ENCODE data around the gene TNNI3K. TPM values are rescaled to one million over a fixed set of nuclear protein-coding genes. Genes with fewer than 3 reads are reported as not detected.

The TNNI3K gene
- total RNA-seq, 1 donor from 2014 or later: not detected

GRCh38 chr1:74517599-74518051 is 282.4 kb downstream of the TNNI3K start:
- no peaks in the 10 kb centered on the region for H3K27me3 ChIP-seq
- intact Hi-C loops (cut with DNase I): no loop called here
- H3K36me3 ChIP-seq: no peaks in the 10 kb centered on the region
- no peak overlapping the region for H3K4me3 ChIP-seq
- no peaks in the 10 kb centered on the region for H3K4me1 ChIP-seq
- H3K9me3 ChIP-seq: no peaks in the 10 kb centered on the region
- H3K27ac ChIP-seq: no peak overlapping the region
- TF ChIP-seq CTCF (IDR thresholded peaks at IDR 0.05) (no peak), POLR2AphosphoS5 (IDR thresholded peaks at IDR 0.05; ENCODE audit: insufficient read depth in 1 of 2, low read depth in 1 of 2) (no peak), POLR2A (IDR thresholded peaks at IDR 0.05) (no peak)
- no peak for DNase-seq (ENCODE audit: extremely low spot score in 2 of 2)

GRCh38 chr1:74522148-74522547 is 287.0 kb downstream of the TNNI3K start:
- TF ChIP-seq POLR2AphosphoS5 (IDR thresholded peaks at IDR 0.05; ENCODE audit: insufficient read depth in 1 of 2, low read depth in 1 of 2) (no peak), POLR2A (IDR thresholded peaks at IDR 0.05) (no peak), CTCF (IDR thresholded peaks at IDR 0.05) (no peak)
- H3K36me3 ChIP-seq: no peaks in the 10 kb centered on the region
- no peak overlapping the region for H3K4me3 ChIP-seq
- H3K9me3 ChIP-seq: no peaks in the 10 kb centered on the region
- DNase-seq (ENCODE audit: extremely low spot score in 2 of 2): no peak
- no peak overlapping the region for H3K27ac ChIP-seq
- intact Hi-C loops (cut with DNase I): no loop called here
- no peaks in the 10 kb centered on the region for H3K27me3 ChIP-seq
- H3K4me1 ChIP-seq: no peaks in the 10 kb centered on the region

- no peak overlapping the region for H3K4me3 ChIP-seq
- no peak for DNase-seq (ENCODE audit: extremely low spot score in 2 of 2)
- no peaks in the 10 kb centered on the region for H3K36me3 ChIP-seq
- TF ChIP-seq POLR2A (IDR thresholded peaks at IDR 0.05) (no peak), POLR2AphosphoS5 (IDR thresholded peaks at IDR 0.05; ENCODE audit: insufficient read depth in 1 of 2, low read depth in 1 of 2) (no peak), CTCF (IDR thresholded peaks at IDR 0.05) (no peak)
- H3K9me3 ChIP-seq: no peaks in the 10 kb centered on the region
- no peaks in the 10 kb centered on the region for H3K4me1 ChIP-seq
- no peaks in the 10 kb centered on the region for H3K27me3 ChIP-seq
- intact Hi-C loops (cut with DNase I): no loop called here
- H3K27ac ChIP-seq: no peak overlapping the region
These were observed 288.8 kb downstream of the TNNI3K start for GRCh38 chr1:74523873-74524480.

GRCh38 chr1:74526708-74527107 is 291.5 kb downstream of the TNNI3K start:
- Histone ChIP-seq H3K36me3 (no peaks in the 10 kb centered on the region), H3K4me3 (no peak overlapping the region), H3K27me3 (no peaks in the 10 kb centered on the region), H3K9me3 (no peaks in the 10 kb centered on the region), H3K27ac (no peak overlapping the region), H3K4me1 (no peaks in the 10 kb centered on the region)
- intact Hi-C loops (cut with DNase I): no loop called here
- TF ChIP-seq CTCF (IDR thresholded peaks at IDR 0.05) (no peak), POLR2AphosphoS5 (IDR thresholded peaks at IDR 0.05; ENCODE audit: insufficient read depth in 1 of 2, low read depth in 1 of 2) (no peak), POLR2A (IDR thresholded peaks at IDR 0.05) (no peak)
- DNase-seq (ENCODE audit: extremely low spot score in 2 of 2): no peak

- H3K27me3 ChIP-seq: no peaks in the 10 kb centered on the region
- TF ChIP-seq POLR2A (IDR thresholded peaks at IDR 0.05) (no peak), POLR2AphosphoS5 (IDR thresholded peaks at IDR 0.05; ENCODE audit: insufficient read depth in 1 of 2, low read depth in 1 of 2) (no peak), CTCF (IDR thresholded peaks at IDR 0.05) (no peak)
- H3K27ac ChIP-seq: no peak overlapping the region
- no peaks in the 10 kb centered on the region for H3K36me3 ChIP-seq
- intact Hi-C loops (cut with DNase I): no loop called here
- no peak for DNase-seq (ENCODE audit: extremely low spot score in 2 of 2)
- H3K9me3 ChIP-seq: no peaks in the 10 kb centered on the region
- no peak overlapping the region for H3K4me3 ChIP-seq
- H3K4me1 ChIP-seq: no peaks in the 10 kb centered on the region
These were observed 292.9 kb downstream of the TNNI3K start for GRCh38 chr1:74528123-74528522.
